GM18505 (cell line): ENCODE data around the gene SYTL5.
"Not testable (repeated sequence)": the region's sequence is repeated elsewhere in the genome, so short reads cannot be mapped to it uniquely, and the experiment has no call there.

Source experiments
- ATAC-seq: cut with Tn5 transposase; IDR thresholded peaks from one replicate; pipeline ENCODE4 v1.9.1; 2021; ENCODE audit not compliant: unreplicated experiment
- POLR2A ChIP-seq: IDR thresholded peaks from 4 replicates; pipeline ENCODE4 v1.6.1; 2011; ENCODE audit warnings: borderline replicate concordance; ENCODE audit not compliant: insufficient read depth, insufficient read length; ENCODE audit errors: extremely low read depth

SYTL5 gene

DNA sequence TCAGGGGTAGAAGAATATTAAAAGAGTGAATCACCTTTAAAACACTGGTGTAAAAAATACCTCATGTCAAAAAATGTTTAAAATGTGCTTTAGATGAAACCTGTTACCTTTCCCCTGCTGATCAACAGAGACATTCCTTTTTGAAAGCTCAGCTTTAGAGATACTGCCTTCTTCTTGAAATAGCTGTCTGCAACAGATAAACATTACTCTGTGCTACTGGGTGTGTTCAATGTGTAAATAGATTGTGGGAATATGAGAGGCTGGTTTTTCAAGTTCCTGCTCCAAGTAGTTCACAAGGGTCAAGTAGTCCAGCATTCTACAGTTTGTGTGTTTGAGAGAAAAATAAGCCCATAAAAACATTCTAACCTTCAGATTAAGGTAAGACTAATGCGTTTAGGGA lies at the start of gene SYTL5:
Gene SYTL5, plus strand, starts transcription at position 263 of the 400 bp plus-strand sequence. CDS start 27,337 bp downstream, outside the sequence.
- no peak for TF ChIP-seq POLR2A
- ATAC-seq: no peak

DNA sequence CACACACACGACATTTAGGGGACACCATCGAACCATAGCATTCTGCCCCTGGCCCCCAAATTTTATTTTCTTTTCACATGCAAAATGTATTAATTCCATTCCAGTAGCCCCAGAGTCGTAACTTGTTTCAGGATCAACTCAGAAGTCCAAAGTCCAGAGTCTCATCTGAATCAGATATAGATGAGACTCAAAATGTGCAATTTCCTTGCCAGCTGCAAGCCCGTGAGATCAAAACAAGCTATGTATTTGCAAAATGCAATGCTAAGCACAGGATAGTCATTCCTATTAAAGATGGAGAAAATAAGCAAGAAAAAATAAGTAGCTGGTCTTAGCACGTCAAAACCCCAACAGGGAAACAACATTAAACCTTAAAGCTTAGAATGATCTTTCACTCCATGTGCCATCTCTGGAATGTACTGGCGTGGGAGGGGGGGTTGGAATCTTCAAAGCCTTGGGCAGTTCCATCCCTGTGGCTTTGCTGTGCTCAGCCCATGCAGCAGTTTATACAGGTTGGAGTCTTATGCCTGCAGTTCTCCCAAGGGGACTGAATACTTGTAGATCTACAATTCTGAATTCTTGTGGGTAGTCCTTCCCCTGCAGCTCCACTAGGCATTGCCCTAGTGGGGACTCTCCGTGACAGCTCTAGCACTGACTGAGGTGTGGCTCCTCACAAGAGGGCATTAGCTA lies 47.7 kb upstream of the SYTL5 start:
- no peak for ATAC-seq
- no peak for TF ChIP-seq POLR2A

DNA sequence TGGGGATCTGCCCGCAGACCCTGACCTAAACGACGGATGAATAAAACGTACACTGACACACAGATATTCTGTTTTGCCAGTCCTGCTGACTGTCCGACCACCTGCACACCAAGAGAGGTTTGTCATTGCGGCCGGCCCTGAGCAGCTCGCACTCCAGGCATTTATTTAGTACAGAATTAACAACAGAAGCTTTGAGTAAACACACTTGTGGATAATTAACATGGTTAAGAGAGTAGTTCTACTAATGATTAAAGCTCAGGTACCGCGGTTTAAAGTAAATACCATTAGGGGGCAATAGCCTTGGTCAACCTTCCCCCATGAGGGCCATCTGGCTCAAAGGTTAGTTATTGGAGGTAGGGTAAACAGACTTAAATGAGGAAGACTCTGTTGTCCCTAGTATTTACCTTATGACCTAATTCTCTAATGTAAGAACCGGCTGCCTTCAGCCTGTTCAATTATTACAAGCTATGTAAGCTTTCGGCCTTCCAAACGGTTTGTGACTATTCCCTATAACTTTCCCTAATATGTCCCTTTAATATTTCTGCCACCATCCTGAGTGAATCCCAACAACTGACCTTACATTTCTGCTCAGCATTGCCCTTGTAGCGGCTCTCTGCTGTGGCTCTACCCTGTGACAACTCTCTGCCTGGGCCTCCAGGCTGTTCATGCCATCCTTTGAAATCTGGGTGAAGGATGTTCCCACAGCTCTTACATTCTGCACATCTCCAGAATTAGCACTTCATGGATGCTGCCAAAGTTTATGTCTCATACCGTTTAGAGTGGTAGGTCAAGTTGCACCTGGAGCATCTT lies 46.9 kb upstream of the SYTL5 start:
- TF ChIP-seq POLR2A: no peak
- ATAC-seq: no peak

- TF ChIP-seq POLR2A: no peak
- ATAC-seq: no peak
These were observed 45.2 kb upstream of the SYTL5 start for GRCh38 chrX:37961118-37961517.

GRCh38 chrX:37967714-37968113 lies 38.6 kb upstream of the SYTL5 start:
- ATAC-seq: no peak
- TF ChIP-seq POLR2A: no peak

DNA sequence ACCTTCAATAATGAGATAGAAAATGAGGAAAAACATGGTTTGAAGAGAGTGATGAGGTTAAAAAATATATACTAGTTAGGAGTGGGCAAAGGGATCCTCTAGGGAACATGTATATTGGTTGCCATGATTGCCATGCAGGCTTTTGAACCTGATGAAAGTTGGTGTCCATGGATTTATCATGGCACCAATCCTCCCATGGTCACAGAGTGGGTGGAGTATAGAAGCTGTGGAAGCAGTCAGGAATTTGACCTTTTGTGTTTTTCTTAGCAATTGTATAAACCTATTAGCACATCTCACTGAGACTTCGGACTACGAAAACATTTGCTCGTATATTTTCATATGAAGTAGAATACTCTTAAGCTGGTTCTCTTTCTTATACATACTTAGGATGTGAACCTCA lies 30.9 kb upstream of the SYTL5 start:
- no peak for TF ChIP-seq POLR2A
- no peak for ATAC-seq

DNA sequence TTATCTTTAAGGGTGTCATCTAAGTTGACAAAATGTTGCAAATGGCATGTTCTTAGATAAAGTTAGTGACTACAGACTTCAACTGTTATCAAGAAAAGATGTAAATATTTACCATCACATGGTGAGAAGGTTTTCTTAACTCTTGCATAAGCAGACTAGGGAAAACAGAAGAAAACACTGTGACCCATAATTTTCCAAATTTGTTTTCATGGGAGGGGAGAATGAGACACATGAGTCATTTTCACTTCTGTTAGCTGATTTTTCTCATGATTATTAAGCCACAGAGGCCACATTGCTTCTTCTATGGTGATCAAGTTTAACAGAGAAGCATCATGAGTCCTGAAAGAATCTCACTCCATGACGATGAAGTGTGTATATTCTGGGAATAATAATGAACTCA lies 30.2 kb upstream of the SYTL5 start:
- ATAC-seq: no peak
- no peak for TF ChIP-seq POLR2A

DNA sequence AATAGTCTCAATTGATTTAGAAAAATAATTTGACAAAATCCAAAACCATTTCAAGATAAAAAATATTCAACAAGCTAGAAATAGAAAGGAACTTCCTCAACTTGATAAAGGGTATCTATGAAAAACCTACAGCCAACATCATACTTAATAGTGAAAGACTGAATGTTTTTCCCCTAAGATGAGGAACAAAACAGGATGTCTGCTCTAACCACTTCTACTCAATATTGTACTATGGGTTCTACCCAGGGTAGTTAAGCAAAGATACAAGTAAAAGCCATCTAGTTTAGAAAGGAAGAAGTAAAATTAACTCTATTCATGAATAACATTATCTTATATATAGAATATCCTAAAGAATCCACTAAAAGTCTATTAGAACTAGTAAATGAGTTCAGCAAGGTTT lies 21.5 kb upstream of the SYTL5 start:
- no peak for ATAC-seq

GRCh38 chrX:37986893-37987292 lies 19.5 kb upstream of the SYTL5 start:
- no peak for ATAC-seq
- TF ChIP-seq POLR2A: no peak

More for the DNA sequence above, 21.5 kb upstream of the SYTL5 start:
- no peak for TF ChIP-seq POLR2A

DNA sequence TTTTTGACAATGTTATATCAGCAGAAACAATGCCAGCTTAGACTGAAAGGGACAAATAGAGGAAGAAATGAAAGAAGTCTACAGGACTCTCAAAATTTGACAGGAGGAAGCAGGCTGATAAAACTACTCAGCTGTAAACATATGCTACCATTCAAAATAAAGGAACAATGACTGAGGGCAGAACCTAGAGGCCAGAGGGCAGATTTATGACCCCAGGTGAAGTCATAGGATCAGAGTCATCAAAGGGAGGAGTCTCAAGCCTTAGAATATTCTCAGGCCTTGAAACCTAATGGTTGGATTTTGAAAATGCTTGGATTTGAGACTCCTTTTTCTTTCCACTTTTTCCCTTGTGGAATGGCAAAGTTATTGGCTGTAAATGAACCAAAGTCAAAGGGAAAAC lies 17.0 kb upstream of the SYTL5 start:
- no peak for TF ChIP-seq POLR2A
- no peak for ATAC-seq

GRCh38 chrX:37991303-37991702 lies 15.1 kb upstream of the SYTL5 start:
- not testable (repeated sequence) for ATAC-seq

DNA sequence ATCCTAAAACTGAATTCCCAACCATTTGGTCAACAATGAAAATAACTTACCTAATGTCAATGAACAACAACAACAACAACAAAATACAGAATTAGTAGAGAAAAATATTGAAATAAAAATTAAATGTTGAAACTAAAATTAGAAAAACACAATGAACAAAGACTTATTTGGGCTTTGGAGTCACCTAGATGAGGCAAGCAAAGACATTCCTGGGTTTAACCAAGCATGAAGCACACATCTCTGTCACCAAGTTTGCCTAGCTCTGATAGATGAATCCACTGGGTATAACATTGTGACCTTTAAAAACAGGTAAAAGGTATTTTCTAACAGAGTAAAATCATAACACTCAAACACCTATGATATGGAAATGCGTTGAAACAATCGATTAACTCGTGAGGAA lies 13.2 kb upstream of the SYTL5 start:
- TF ChIP-seq POLR2A: no peak
- ATAC-seq: no peak

- no peak for TF ChIP-seq POLR2A
- ATAC-seq: no peak
These were observed 12.3 kb upstream of the SYTL5 start for GRCh38 chrX:37993837-37994619.
